ENCODE data around the gene CA10. TPM values are rescaled to one million over a fixed set of nuclear protein-coding genes. Genes with fewer than 3 reads are reported as not detected.

Gene CA10
- total and polyA plus RNA-seq, 2 experiments from 2014 or later, result 0.92 to 1.5 TPM

- Histone ChIP-seq H3K36me3 (ENCODE audit: insufficient read depth) (no peaks in the 10 kb centered on the region), H4K20me1 (replicated peaks; ENCODE audit: insufficient read depth) (no peaks in the 10 kb centered on the region), H3K4me3 (no peak overlapping the region), H3K27me3 (ENCODE audit: insufficient read depth) (no peaks in the 10 kb centered on the region), H3K4me1 (ENCODE audit: insufficient read depth) (peaks cover 17% of the 10 kb centered on the region), H3F3A (replicated peaks; ENCODE audit: low read depth) (no peaks in the 10 kb centered on the region), H3K79me2 (replicated peaks; ENCODE audit: insufficient read depth) (no peaks in the 10 kb centered on the region), H3K9me2 (ENCODE audit: insufficient read depth) (0 out of 2 replicates have a peak, but pooled peaks cover 4% of the 10 kb centered on the region), H3K27ac (ENCODE audit: low read depth) (no peak overlapping the region), H3K4me2 (no peak overlapping the region), H2AFZ (no peak overlapping the region)
- no peak overlapping the region for H3K4me3 Mint-ChIP-seq
- no peaks in the 10 kb centered on the region for H3K36me3 Mint-ChIP-seq (ENCODE audit: low read depth)
- ATAC-seq (no peak), DNase-seq (ENCODE audit: low spot score) (no peak)
- peaks cover 47% of the 10 kb centered on the region for H3K4me1 Mint-ChIP-seq
- H3K27me3 Mint-ChIP-seq (ENCODE audit: insufficient read depth, low read depth, poor library complexity), result peaks cover 2% of the 10 kb centered on the region
- H3K27ac Mint-ChIP-seq, result no peak overlapping the region
- no peak for TF ChIP-seq STAT1 (IDR thresholded peaks at IDR 0.05; ENCODE audit: unreplicated experiment)
- TF ChIP-seq, protein P1, sequence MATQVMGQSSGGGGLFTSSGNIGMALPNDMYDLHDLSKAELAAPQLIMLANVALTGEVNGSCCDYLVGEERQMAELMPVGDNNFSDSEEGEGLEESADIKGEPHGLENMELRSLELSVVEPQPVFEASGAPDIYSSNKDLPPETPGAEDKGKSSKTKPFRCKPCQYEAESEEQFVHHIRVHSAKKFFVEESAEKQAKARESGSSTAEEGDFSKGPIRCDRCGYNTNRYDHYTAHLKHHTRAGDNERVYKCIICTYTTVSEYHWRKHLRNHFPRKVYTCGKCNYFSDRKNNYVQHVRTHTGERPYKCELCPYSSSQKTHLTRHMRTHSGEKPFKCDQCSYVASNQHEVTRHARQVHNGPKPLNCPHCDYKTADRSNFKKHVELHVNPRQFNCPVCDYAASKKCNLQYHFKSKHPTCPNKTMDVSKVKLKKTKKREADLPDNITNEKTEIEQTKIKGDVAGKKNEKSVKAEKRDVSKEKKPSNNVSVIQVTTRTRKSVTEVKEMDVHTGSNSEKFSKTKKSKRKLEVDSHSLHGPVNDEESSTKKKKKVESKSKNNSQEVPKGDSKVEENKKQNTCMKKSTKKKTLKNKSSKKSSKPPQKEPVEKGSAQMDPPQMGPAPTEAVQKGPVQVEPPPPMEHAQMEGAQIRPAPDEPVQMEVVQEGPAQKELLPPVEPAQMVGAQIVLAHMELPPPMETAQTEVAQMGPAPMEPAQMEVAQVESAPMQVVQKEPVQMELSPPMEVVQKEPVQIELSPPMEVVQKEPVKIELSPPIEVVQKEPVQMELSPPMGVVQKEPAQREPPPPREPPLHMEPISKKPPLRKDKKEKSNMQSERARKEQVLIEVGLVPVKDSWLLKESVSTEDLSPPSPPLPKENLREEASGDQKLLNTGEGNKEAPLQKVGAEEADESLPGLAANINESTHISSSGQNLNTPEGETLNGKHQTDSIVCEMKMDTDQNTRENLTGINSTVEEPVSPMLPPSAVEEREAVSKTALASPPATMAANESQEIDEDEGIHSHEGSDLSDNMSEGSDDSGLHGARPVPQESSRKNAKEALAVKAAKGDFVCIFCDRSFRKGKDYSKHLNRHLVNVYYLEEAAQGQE (IDR thresholded peaks at IDR 0.05; ENCODE audit: unreplicated experiment), result no peak
- H3K9me3 Mint-ChIP-seq, result no peaks in the 10 kb centered on the region; the same call in 2 of the 3 replicates
Measured at GRCh38 chr17:51911237-51911636, 247.3 kb downstream of the CA10 start.

- Mint-ChIP-seq H3K9me3 (no peaks in the 10 kb centered on the region; the same call in 2 of the 3 replicates), H3K27me3 (ENCODE audit: insufficient read depth, low read depth, poor library complexity) (peaks cover 2% of the 10 kb centered on the region), H3K4me1 (peaks cover 47% of the 10 kb centered on the region), H3K4me3 (no peak overlapping the region), H3K27ac (no peak overlapping the region), H3K36me3 (ENCODE audit: low read depth) (no peaks in the 10 kb centered on the region)
- DNase-seq (ENCODE audit: low spot score) (no peak), ATAC-seq (no peak)
- Histone ChIP-seq H3K27me3 (ENCODE audit: insufficient read depth) (no peaks in the 10 kb centered on the region), H3F3A (replicated peaks; ENCODE audit: low read depth) (no peaks in the 10 kb centered on the region), H3K9me2 (ENCODE audit: insufficient read depth) (no peaks in the 10 kb centered on the region), H3K27ac (ENCODE audit: low read depth) (no peak overlapping the region), H2AFZ (peak overlapping the region; percentile 11; the same call in 1 of the 2 replicates), H3K79me2 (replicated peaks; ENCODE audit: insufficient read depth) (no peaks in the 10 kb centered on the region), H3K4me3 (no peak overlapping the region), H3K36me3 (ENCODE audit: insufficient read depth) (no peaks in the 10 kb centered on the region), H3K4me2 (no peak overlapping the region), H4K20me1 (replicated peaks; ENCODE audit: insufficient read depth) (no peaks in the 10 kb centered on the region), H3K4me1 (ENCODE audit: insufficient read depth) (peaks cover 17% of the 10 kb centered on the region)
- TF ChIP-seq ZNF114 (CRISPR knock-in tag; IDR thresholded peaks at IDR 0.05) (no peak), ETS1 (IDR thresholded peaks at IDR 0.05) (no peak), POLR2AphosphoS5 (IDR thresholded peaks at IDR 0.05; ENCODE audit: low read depth) (no peak)
Measured at GRCh38 chr17:51909971-51910370, 248.5 kb downstream of the CA10 start.

Data from GM23338 (cell line).